D721Med (cell line): ENCODE results near the gene BOLA1.
"Not testable (repeated sequence)": the region's sequence is repeated elsewhere in the genome, so short reads cannot be mapped to it uniquely, and the experiment has no call there.

Experiments used
- DNase-seq: peaks from one replicate; pipeline ENCODE4 v3.0.0; 2011; ENCODE audit warnings: low spot score; ENCODE audit not compliant: insufficient read length
- FAIRE-seq: peaks from 2 replicates; lab custom pipeline; 2011; peaks lifted over from hg19 to GRCh38; lab: Jason Lieb, UNC
- CTCF ChIP-seq: IDR thresholded peaks from 2 replicates; pipeline ENCODE4 v1.5.1; 2012; ENCODE audit warnings: mild to moderate bottlenecking, control low read depth; ENCODE audit not compliant: insufficient read depth; ENCODE audit errors: missing control alignments

The BOLA1 gene

GRCh38 chr1:149937759-149938158 lies 38.4 kb downstream of the BOLA1 start:
- TF ChIP-seq CTCF, result no peak
- FAIRE-seq (no peak), DNase-seq (no peak)

GRCh38 chr1:149938668-149939003 lies 39.3 kb downstream of the BOLA1 start:
- DNase-seq, FAIRE-seq: not testable (repeated sequence)

GRCh38 chr1:149940427-149940826 lies 41.1 kb downstream of the BOLA1 start:
- no peak for TF ChIP-seq CTCF
- DNase-seq, result no peak
- FAIRE-seq, result no peak

GRCh38 chr1:149942207-149942606 lies 42.8 kb downstream of the BOLA1 start:
- TF ChIP-seq CTCF, result peak; percentile 58
- DNase-seq (no peak), FAIRE-seq (no peak)

- TF ChIP-seq CTCF, result no peak
- DNase-seq (no peak), FAIRE-seq (no peak)
Observed at GRCh38 chr1:149942885-149943284, 43.5 kb downstream of the BOLA1 start.

- no peak for FAIRE-seq
- no peak for DNase-seq
- no peak for TF ChIP-seq CTCF
Observed at GRCh38 chr1:149945206-149945605, 45.8 kb downstream of the BOLA1 start.

- TF ChIP-seq CTCF, result no peak
- FAIRE-seq, result no peak
Observed at GRCh38 chr1:149949911-149950310, 50.5 kb downstream of the BOLA1 start.

More at GRCh38 chr1:149949911-149950310, 50.5 kb downstream of the BOLA1 start:
- DNase-seq, result no peak
